Measurements from ENCODE around the gene PVR.
"Not testable (repeated sequence)": the region's sequence is repeated elsewhere in the genome, so short reads cannot be mapped to it uniquely, and the experiment has no call there.

Gene PVR

DNA sequence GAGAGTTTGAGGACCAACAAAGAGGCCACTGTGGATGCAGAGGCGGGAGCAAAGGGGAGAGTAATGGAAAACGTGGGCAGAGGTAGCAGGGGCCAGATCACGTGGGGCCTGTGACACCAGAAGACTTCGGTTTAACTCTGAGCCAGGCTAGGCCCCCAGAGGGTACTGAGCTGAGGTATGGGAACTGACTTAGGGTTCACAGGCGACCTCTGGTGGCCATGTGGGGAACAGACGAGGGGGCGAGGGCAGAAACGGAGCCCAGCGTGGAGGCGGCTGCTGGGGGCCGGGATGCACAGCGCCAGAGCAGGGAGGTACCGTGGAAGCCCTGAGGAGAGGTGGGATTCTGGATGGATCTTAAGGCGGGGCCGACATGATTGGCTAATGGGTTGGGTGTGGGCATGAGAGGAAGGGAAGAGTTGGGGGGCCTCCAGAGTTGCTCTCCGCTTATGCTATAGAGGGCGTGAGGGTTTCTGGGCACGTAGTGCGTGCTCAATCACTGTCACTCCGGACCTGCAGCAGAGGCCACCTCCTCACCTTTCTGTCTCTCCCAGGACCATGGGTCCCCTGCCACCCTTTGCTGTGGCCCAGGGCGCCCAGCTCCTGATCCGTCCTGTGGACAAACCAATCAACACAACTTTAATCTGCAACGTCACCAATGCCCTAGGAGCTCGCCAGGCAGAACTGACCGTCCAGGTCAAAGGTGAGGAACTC, 13.7 kb downstream of the PVR start:
- peaks cover 7% of the 10 kb centered on the region for H3K4me1 Mint-ChIP-seq
- no peaks in the 10 kb centered on the region for H3K36me3 Mint-ChIP-seq (ENCODE audit: insufficient read depth)
- no peaks in the 10 kb centered on the region for H3K9me3 Mint-ChIP-seq
- no peaks in the 10 kb centered on the region for H3K27me3 Mint-ChIP-seq
- DNase-seq (ENCODE audit: low spot score in 2 of 2) (peak; percentile 38 to 51), ATAC-seq (replicated peaks; ENCODE audit: extremely low read depth, poor library complexity, severe bottlenecking) (no peak)
- no peak overlapping the region for H3K4me3 Mint-ChIP-seq
- no peak overlapping the region for H3K27ac Mint-ChIP-seq (ENCODE audit: low read depth)

DNA sequence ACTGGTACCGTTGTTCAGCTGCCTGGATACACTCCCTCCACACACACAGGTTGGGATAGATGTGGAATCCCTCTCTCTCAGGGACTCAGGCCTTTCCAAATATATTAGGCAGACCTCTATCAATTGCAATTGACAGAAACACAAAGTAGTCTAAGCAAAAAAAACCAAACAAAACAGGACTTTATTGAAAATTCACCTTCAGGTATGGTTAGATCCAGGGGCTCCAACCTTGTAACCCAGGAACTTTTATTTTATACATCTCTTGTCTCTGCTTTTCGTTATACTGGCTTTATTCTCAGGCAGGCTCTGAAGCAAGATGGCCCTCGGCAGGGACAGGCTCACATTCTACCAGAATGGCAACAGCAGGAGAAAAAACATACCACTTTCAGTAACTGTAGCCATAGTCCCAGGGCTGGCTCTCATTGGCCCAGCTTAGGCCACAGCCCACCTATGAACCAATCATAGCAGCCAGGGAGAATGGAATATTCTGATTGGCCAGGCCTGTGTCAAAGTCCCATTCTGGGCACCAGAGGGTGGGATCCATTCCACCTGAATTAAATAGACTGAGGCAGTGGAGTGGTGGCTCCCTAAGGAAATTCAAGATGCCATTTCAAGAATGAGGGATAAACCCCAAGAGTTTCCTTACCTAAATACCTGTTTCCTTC, 14.5 kb downstream of the PVR start:
- ATAC-seq (replicated peaks; ENCODE audit: extremely low read depth, poor library complexity, severe bottlenecking): no peak
- Mint-ChIP-seq H3K27ac (ENCODE audit: low read depth) (no peak overlapping the region), H3K4me1 (peaks cover 7% of the 10 kb centered on the region), H3K9me3 (no peaks in the 10 kb centered on the region), H3K36me3 (ENCODE audit: insufficient read depth) (no peaks in the 10 kb centered on the region), H3K4me3 (no peak overlapping the region), H3K27me3 (no peaks in the 10 kb centered on the region)
- no peak for DNase-seq (ENCODE audit: low spot score in 2 of 2)

DNA sequence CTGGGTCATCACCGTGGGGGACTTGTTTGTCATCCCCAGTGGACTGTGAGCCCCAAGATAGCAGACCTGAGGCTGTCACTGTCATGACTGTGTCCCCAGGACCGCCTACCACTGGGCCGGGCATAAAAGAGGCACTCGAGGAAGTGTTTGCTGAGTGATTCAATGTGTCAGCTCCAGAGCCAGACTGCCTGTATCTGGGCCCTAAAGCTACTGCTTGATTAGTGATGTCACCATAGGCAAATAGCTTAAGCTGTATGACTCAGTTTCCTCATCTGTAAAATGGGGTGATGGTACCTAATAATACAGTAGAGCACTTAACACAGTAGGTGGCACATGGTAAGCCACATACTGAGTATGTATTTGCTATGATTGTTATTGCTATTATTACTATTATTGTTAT, 16.4 kb downstream of the PVR start:
- Mint-ChIP-seq H3K27me3 (no peaks in the 10 kb centered on the region), H3K4me3 (no peak overlapping the region), H3K36me3 (ENCODE audit: insufficient read depth) (no peaks in the 10 kb centered on the region), H3K4me1 (peaks cover 7% of the 10 kb centered on the region), H3K9me3 (no peaks in the 10 kb centered on the region), H3K27ac (ENCODE audit: low read depth) (no peak overlapping the region)
- no peak for ATAC-seq (replicated peaks; ENCODE audit: extremely low read depth, poor library complexity, severe bottlenecking)
- DNase-seq (ENCODE audit: low spot score in 2 of 2): no peak

DNA sequence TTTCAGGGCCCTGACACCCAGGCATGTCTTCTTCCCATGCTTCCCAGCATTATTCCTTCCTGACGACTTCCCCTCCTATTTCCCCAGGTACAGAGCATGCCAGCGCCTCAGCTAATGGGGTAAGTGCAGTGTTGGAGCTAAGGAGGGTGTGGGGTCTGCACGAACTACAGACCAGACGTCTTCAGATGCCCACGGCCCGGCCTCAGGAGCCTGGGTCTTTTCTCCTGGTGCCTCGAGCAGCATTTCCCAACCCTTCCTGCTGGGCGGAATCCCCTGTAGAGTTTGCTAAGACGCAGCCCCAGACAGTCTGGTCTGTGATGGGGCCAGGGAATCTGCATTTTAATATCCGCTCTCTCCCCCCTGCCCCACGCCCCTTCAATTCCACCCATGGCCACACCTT, 17.5 kb downstream of the PVR start:
- no peak overlapping the region for H3K4me3 Mint-ChIP-seq
- H3K4me1 Mint-ChIP-seq: peaks cover 7% of the 10 kb centered on the region
- no peak for DNase-seq (ENCODE audit: low spot score in 2 of 2)
- no peaks in the 10 kb centered on the region for H3K27me3 Mint-ChIP-seq
- H3K9me3 Mint-ChIP-seq: no peaks in the 10 kb centered on the region
- H3K27ac Mint-ChIP-seq (ENCODE audit: low read depth): no peak overlapping the region
- H3K36me3 Mint-ChIP-seq (ENCODE audit: insufficient read depth): no peaks in the 10 kb centered on the region
- no peak for ATAC-seq (replicated peaks; ENCODE audit: extremely low read depth, poor library complexity, severe bottlenecking)

DNA sequence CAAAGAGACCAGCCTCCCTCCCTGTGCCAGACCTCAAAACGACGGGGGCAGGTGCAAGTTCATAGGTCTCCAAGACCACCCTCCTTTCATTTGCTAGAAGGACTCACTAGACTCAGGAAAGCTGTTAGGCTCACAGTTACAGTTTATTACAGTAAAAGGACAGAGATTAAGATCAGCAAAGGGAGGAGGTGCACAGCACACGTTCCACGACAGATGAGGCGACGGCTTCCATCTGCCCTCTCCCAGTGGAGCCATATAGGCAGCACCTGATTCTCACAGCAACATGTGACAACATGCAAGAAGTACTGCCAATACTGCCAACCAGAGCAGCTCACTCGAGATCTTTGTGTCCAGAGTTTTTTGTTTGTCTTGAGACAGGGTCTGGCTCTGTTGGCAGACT, 18.2 kb downstream of the PVR start:
- Mint-ChIP-seq H3K27me3 (no peaks in the 10 kb centered on the region), H3K9me3 (no peaks in the 10 kb centered on the region), H3K36me3 (ENCODE audit: insufficient read depth) (no peaks in the 10 kb centered on the region), H3K27ac (ENCODE audit: low read depth) (no peak overlapping the region), H3K4me1 (peaks cover 6% of the 10 kb centered on the region), H3K4me3 (no peak overlapping the region)
- DNase-seq (ENCODE audit: low spot score in 2 of 2) (no peak), ATAC-seq (replicated peaks; ENCODE audit: extremely low read depth, poor library complexity, severe bottlenecking) (no peak)

DNA sequence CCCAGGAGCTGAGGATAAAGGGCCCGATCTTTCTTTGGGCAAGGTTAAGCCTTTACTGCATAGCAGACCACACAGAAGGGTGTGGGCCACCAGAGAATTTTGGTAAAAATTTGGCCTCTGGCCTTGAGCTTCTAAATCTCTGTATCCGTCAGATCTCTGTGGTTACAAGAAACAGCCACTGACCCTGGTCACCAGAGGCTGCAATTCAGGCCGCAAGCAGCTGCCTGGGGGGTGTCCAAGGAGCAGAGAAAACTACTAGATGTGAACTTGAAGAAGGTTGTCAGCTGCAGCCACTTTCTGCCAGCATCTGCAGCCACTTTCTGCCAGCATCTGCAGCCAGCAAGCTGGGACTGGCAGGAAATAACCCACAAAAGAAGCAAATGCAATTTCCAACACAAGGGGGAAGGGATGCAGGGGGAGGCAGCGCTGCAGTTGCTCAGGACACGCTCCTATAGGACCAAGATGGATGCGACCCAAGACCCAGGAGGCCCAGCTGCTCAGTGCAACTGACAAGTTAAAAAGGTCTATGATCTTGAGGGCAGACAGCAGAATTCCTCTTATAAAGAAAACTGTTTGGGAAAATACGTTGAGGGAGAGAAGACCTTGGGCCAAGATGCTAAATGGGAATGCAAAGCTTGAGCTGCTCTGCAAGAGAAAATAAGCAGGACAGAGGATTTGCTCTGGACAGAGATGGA, 19.1 kb downstream of the PVR start:
- H3K36me3 Mint-ChIP-seq (ENCODE audit: insufficient read depth): no peaks in the 10 kb centered on the region
- no peaks in the 10 kb centered on the region for H3K9me3 Mint-ChIP-seq
- no peaks in the 10 kb centered on the region for H3K4me1 Mint-ChIP-seq
- H3K4me3 Mint-ChIP-seq: no peak overlapping the region
- no peaks in the 10 kb centered on the region for H3K27me3 Mint-ChIP-seq
- no peak overlapping the region for H3K27ac Mint-ChIP-seq (ENCODE audit: low read depth)
- ATAC-seq (replicated peaks; ENCODE audit: extremely low read depth, poor library complexity, severe bottlenecking) (no peak), DNase-seq (ENCODE audit: low spot score in 2 of 2) (no peak)

DNA sequence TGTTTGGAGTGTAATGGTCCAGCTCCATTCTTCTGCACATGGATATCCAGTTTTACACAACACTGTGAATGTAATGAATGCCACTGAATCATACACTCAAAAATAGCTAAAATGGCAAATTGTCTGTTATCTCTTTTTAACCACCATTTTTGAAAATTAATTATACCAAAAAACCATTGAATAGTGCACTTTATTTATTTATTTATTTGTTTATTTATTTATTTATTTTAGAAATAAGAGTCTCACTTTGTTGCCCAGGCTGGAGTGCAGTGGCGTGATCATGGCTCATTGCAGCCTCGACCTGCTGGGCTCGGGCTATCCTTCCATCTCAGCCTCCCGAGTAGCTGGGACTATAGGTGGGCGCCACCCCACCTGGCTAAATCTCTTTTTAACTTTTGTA, 20.3 kb downstream of the PVR start:
- no peak for ATAC-seq (replicated peaks; ENCODE audit: extremely low read depth, poor library complexity, severe bottlenecking)
- Mint-ChIP-seq H3K27me3 (no peaks in the 10 kb centered on the region), H3K4me1 (no peaks in the 10 kb centered on the region), H3K36me3 (ENCODE audit: insufficient read depth) (no peaks in the 10 kb centered on the region), H3K9me3 (no peaks in the 10 kb centered on the region), H3K27ac (ENCODE audit: low read depth) (no peak overlapping the region), H3K4me3 (no peak overlapping the region)
- DNase-seq (ENCODE audit: low spot score in 2 of 2): no peak

DNA sequence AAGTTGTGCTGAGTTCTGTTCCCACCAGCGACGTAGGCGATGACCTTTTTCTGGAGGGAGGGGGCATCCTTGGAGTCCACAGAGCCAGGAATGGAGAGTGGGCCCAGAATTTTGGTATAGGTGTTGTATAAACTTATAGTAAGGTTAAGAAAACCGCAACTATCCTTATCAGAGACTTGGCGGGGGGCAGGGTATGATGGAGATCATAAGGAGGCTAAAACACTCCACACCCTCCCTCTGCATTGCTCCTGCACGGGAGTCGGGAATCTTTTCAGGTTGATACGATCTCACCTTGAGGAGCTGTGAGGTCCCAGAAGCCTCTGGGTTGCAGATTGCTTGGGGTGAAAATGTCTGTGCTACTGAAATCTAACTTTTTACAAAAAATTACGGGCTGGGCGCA, 21.3 kb downstream of the PVR start:
- H3K4me3 Mint-ChIP-seq: no peak overlapping the region
- H3K9me3 Mint-ChIP-seq: no peaks in the 10 kb centered on the region
- ATAC-seq (replicated peaks; ENCODE audit: extremely low read depth, poor library complexity, severe bottlenecking): no peak
- no peaks in the 10 kb centered on the region for H3K4me1 Mint-ChIP-seq
- H3K36me3 Mint-ChIP-seq (ENCODE audit: insufficient read depth): no peaks in the 10 kb centered on the region
- DNase-seq (ENCODE audit: low spot score in 2 of 2): no peak
- H3K27ac Mint-ChIP-seq (ENCODE audit: low read depth): no peak overlapping the region
- H3K27me3 Mint-ChIP-seq: no peaks in the 10 kb centered on the region

DNA sequence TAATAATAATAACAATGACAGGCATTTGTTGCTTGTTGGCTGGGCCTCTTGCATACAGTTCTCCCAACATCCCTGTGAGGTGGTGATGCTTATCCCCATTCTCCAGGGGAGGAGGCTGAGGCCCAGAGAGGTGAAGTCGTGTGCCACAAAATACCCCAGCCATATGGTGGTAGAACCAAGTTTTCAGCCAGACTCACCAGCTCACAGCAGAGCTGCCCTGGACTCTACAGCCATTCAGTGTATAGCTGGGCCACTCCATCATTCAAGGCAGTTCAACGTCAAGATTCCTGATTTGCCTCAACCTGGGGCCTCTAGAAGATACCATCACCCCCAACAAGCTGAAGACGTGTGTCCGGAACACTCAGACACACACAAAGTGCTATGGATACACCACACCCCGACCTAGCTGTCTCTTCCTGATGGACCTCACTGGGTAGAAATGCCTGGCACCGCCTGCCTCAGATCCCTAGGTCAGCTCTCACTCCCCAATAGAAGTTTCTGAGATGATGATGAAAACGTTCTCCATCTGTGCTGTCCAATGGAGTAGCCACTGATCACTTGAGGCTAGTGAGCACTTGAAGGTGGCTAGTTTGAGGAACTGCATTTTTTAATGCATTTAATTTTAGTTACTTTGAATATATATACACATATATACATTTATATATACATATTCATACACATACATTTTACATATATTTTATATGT, 23.3 kb downstream of the PVR start:
- Mint-ChIP-seq H3K9me3 (no peaks in the 10 kb centered on the region), H3K27me3 (no peaks in the 10 kb centered on the region), H3K27ac (ENCODE audit: low read depth) (no peak overlapping the region), H3K4me3 (no peak overlapping the region), H3K4me1 (no peaks in the 10 kb centered on the region), H3K36me3 (ENCODE audit: insufficient read depth) (no peaks in the 10 kb centered on the region)
- DNase-seq (ENCODE audit: low spot score in 2 of 2) (no peak), ATAC-seq (replicated peaks; ENCODE audit: extremely low read depth, poor library complexity, severe bottlenecking) (no peak)

DNA sequence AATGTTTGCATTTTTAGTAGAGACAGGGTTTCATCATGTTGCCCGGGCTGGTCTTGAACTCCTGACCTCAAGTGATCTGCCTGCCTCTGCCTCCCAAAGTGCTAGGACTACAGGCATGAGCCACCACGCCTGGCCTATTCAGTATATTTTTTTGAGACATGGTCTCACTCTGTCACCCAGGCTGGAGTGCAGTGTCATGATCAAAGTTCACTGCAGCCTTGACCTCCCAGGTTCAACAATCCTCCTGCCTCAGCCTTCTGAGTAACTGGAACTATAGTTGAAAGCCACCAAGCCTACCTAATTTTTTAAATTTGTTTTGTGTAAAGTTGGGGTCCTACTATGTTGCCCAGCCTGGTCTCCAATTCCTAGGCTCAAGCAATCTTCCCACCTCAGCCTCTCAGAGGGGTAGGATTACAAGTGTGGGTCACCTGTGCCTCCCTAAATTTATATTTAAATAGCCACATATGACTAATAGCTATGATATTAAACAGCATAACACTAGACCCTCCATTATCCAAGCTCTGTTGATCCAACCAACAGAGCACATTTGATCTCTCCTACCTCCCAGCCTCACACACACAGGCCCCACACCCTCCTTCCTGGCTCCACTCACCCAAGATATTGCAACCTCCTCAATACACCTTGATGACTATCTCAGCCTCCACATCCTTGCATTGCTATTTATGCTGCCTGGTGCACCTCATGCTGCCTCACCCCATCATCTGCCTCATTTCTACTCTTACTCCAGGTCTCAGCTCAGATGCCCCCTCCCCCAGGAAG, 25.5 kb downstream of the PVR start:
- no peak for ATAC-seq (replicated peaks; ENCODE audit: extremely low read depth, poor library complexity, severe bottlenecking)
- no peak overlapping the region for H3K27ac Mint-ChIP-seq (ENCODE audit: low read depth)
- no peak for DNase-seq (ENCODE audit: low spot score in 2 of 2)

DNA sequence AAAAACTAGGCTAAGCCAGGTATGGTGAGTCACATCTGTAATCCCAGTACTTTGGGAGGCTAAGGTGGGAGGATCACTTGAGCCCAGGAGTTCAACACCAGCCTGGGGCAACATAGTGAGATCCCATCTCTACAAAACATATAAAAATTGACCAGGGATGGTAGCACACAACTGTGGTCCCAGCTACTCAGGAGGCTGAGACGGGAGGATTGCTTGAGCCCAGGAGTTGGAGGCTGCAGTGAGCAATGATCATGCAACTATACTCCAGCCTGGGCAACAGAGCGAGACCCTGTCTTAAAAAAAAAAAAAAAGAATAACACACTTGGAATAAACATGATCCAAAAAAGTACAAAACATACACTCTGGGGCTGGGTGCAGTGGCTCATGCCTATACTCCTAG, 26.3 kb downstream of the PVR start:
- not testable (repeated sequence) for H3K4me1 Mint-ChIP-seq; H3K27me3 Mint-ChIP-seq; DNase-seq (ENCODE audit: low spot score in 2 of 2); ATAC-seq (replicated peaks; ENCODE audit: extremely low read depth, poor library complexity, severe bottlenecking); H3K27ac Mint-ChIP-seq (ENCODE audit: low read depth); H3K9me3 Mint-ChIP-seq; H3K4me3 Mint-ChIP-seq; H3K36me3 Mint-ChIP-seq (ENCODE audit: insufficient read depth)

More for the DNA sequence above, 25.5 kb downstream of the PVR start:
- H3K4me3 Mint-ChIP-seq: no peak overlapping the region
- H3K27me3 Mint-ChIP-seq: no peaks in the 10 kb centered on the region
- H3K4me1 Mint-ChIP-seq: no peaks in the 10 kb centered on the region
- H3K36me3 Mint-ChIP-seq (ENCODE audit: insufficient read depth): no peaks in the 10 kb centered on the region
- no peaks in the 10 kb centered on the region for H3K9me3 Mint-ChIP-seq

DNA sequence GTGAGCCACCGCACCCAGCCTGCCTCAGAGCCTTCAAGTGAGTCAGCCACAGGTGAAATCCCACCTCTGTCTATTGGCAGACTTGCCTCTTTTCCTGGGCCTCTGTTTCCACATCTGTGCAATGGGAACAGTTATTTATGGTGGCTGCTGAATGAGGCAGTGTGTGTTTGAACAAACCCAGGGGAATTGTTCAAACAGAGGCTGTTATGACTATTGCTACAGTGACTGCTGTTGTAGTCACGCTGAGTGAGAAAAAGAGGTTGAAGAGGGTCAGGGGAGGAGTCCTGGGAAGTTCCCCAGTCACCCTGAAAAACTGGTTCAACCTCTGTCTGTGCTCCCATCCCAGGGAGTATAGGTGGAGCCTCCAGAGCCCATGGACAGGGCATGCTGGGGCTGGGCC, 27.7 kb downstream of the PVR start, which contains the start of gene CEACAM19:
Gene CEACAM19 (plus strand): TSS at position 83 of the 400 bp plus-strand sequence. CDS start 450 bp downstream, outside the sequence.
- ATAC-seq (replicated peaks; ENCODE audit: extremely low read depth, poor library complexity, severe bottlenecking): no peak
- H3K9me3 Mint-ChIP-seq: no peaks in the 10 kb centered on the region
- no peaks in the 10 kb centered on the region for H3K4me1 Mint-ChIP-seq
- H3K27ac Mint-ChIP-seq (ENCODE audit: low read depth): no peak within 1 kb of the TSS
- no peak within 1 kb of the TSS for H3K4me3 Mint-ChIP-seq
- no peak for DNase-seq (ENCODE audit: low spot score in 2 of 2)
- H3K36me3 Mint-ChIP-seq (ENCODE audit: insufficient read depth): no peaks in the 10 kb centered on the region
- peaks cover 11% of the 10 kb centered on the region for H3K27me3 Mint-ChIP-seq
